Upper lobe of left lung (tissue), 4 donors: ENCODE data around the gene ANXA6.

Source experiments
- POLR2A ChIP-seq, 4 donors: fragments of 450-650 bp; IDR thresholded peaks; one replicate each; pipeline ENCODE4 v1.5.1; 2016 to 2017; ENCODE audit warnings: antibody characterized with exemption in 4 of 4, mild to moderate bottlenecking in 2 of 4
- POLR2AphosphoS5 ChIP-seq, 2 donors: sonication (generic); formaldehyde crosslinking; IDR thresholded peaks; one replicate each; pipeline ENCODE4 v1.5.1; 2017; ENCODE audit warnings: antibody characterized with exemption in 2 of 2
- TF ChIP-seq, protein P1 (sequence below), 6 experiments: fragments of 450-650 bp in 4 of 6; fragments of 200-600 bp in 2 of 6; sonication (generic) in 2 of 6; IDR thresholded peaks; one replicate each; pipeline ENCODE4 v1.5.1; 2016 to 2019; ENCODE audit warnings: antibody characterized with exemption in 6 of 6

DNA sequence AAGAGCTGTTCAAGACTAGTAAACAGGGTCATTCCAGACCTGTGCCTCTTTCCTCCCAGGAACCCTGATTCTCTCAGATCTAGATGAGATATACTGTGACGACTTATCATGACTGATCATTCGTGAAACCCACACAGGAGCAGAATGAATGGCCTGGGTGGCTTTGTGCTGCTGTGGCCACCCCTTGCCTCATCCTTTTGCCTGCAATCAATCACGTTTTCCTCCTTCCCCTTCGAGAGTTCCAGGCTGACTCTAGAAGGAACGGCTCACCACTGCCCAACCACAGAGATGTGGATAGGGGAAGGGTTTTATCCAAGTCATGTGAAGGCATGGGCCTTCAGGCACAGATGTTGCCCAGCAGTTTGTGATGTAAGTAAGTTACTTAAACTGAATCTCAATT, 5.8 kb downstream of the ANXA6 start:
- TF ChIP-seq, protein P1, sequence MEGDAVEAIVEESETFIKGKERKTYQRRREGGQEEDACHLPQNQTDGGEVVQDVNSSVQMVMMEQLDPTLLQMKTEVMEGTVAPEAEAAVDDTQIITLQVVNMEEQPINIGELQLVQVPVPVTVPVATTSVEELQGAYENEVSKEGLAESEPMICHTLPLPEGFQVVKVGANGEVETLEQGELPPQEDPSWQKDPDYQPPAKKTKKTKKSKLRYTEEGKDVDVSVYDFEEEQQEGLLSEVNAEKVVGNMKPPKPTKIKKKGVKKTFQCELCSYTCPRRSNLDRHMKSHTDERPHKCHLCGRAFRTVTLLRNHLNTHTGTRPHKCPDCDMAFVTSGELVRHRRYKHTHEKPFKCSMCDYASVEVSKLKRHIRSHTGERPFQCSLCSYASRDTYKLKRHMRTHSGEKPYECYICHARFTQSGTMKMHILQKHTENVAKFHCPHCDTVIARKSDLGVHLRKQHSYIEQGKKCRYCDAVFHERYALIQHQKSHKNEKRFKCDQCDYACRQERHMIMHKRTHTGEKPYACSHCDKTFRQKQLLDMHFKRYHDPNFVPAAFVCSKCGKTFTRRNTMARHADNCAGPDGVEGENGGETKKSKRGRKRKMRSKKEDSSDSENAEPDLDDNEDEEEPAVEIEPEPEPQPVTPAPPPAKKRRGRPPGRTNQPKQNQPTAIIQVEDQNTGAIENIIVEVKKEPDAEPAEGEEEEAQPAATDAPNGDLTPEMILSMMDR (IDR thresholded peaks at IDR 0.05), result no peak
- TF ChIP-seq POLR2A (IDR thresholded peaks at IDR 0.05) (no peak), POLR2AphosphoS5 (IDR thresholded peaks at IDR 0.05) (peak in 1 of 2 donors; percentile 41)
